B cell (primary cell): Measurements from ENCODE around the gene RNGTT.

Experiments
- CTCF ChIP-seq: fragments of 200-600 bp; IDR thresholded peaks from one replicate; pipeline ENCODE4 v1.8.0; 2022; ENCODE audit warnings: antibody characterized with exemption, mild to moderate bottlenecking
- EZH2 ChIP-seq: IDR thresholded peaks from 2 replicates; pipeline ENCODE4 v1.6.1; 2012; ENCODE audit warnings: borderline replicate concordance, low read depth, mild to moderate bottlenecking, moderate library complexity, low read length; ENCODE audit not compliant: insufficient read depth, poor library complexity, severe bottlenecking

DNA sequence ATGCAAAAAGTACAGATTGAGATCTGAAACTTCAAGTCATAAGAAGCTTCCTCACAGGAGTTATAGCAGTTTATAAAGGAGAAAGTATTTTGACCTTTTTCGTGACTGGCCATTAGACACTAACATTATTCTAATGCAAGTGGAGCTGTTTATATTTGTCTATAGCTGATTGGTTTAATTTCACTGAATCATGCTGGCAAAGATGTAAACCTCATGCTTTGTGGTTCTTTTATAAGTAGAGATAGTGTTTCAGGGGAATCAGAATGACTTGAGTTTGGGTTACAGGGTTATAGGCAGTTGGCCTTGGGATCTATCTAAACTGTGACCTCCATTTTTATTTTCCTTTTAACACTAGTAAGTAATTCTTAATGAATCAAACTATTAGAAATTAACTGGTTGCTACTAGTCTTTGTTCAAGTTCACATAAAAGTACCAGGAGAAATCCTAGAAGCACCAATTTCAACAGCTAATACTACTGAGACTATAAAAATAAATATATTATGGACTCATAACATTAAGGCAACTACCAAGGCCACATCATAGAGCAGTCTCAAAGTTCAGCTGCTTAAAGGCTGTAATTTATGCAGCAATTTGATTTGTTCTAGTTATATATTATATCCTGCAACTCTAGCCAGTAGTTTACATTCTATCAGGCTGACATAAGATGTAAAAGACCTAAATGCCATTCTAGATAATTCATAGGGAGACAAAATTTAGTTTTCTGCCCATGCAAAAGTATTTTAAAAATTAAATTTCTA, 94.0 kb downstream of the RNGTT start:
- TF ChIP-seq CTCF = no peak
- no peak for TF ChIP-seq EZH2
